Dedifferentiated amniotic fluid mesenchymal stem cell (primary cell): ENCODE measurements around the gene MASP2.
"Not testable (repeated sequence)": the region's sequence is repeated elsewhere in the genome, so short reads cannot be mapped to it uniquely, and the experiment has no call there.

ENCODE experiments used
- DNase-seq: peaks from one replicate; pipeline ENCODE4 v3.0.0-alpha.2; 2016; ENCODE audit errors: extremely low spot score

MASP2 gene

GRCh38 chr1:11046625-11047365 lies at the start of gene MASP2:
TSS of gene MASP2 (minus strand) at chr1:11047239. CDS start at chr1:11047207, 32 bp downstream.
- DNase-seq: no peak

- not testable (repeated sequence) for DNase-seq
Observed at GRCh38 chr1:11083784-11084183, 36.7 kb upstream of the MASP2 start.

GRCh38 chr1:11080931-11081330 lies 33.9 kb upstream of the MASP2 start:
- no peak for DNase-seq

- DNase-seq: no peak
Observed at GRCh38 chr1:11078631-11079030, 31.6 kb upstream of the MASP2 start.

- not testable (repeated sequence) for DNase-seq
Observed at GRCh38 chr1:11073398-11073797, 26.4 kb upstream of the MASP2 start.

GRCh38 chr1:11072216-11072917 lies 25.3 kb upstream of the MASP2 start:
- DNase-seq: no peak

GRCh38 chr1:11071463-11072215 lies 24.6 kb upstream of the MASP2 start:
- no peak for DNase-seq

GRCh38 chr1:11070876-11071275 lies 23.8 kb upstream of the MASP2 start:
- no peak for DNase-seq

- DNase-seq: no peak
Observed at GRCh38 chr1:11068600-11069473, 21.8 kb upstream of the MASP2 start.

- DNase-seq: no peak
Observed at GRCh38 chr1:11067716-11068599, 20.9 kb upstream of the MASP2 start.

- DNase-seq: no peak
Observed at GRCh38 chr1:11065796-11066195, 18.8 kb upstream of the MASP2 start.

GRCh38 chr1:11064942-11065341 lies 17.9 kb upstream of the MASP2 start:
- no peak for DNase-seq

- not testable (repeated sequence) for DNase-seq
Observed at GRCh38 chr1:11063937-11064537, 17.0 kb upstream of the MASP2 start.

- no peak for DNase-seq
Observed at GRCh38 chr1:11062965-11063401, 15.9 kb upstream of the MASP2 start.

- no peak for DNase-seq
Observed at GRCh38 chr1:11061652-11062365, 14.8 kb upstream of the MASP2 start.

GRCh38 chr1:11059968-11060830 lies 13.2 kb upstream of the MASP2 start, which contains the start of gene SRM:
TSS of gene SRM (minus strand) at chr1:11060018. CDS start at chr1:11059943, 75 bp downstream.
- DNase-seq: peak; percentile 88

GRCh38 chr1:11059155-11059967 lies 12.3 kb upstream of the MASP2 start:
- DNase-seq: no peak
